Measurements from ENCODE around the gene UBE2U.
"Not testable (repeated sequence)": the region's sequence is repeated elsewhere in the genome, so short reads cannot be mapped to it uniquely, and the experiment has no call there.

UBE2U gene

DNA sequence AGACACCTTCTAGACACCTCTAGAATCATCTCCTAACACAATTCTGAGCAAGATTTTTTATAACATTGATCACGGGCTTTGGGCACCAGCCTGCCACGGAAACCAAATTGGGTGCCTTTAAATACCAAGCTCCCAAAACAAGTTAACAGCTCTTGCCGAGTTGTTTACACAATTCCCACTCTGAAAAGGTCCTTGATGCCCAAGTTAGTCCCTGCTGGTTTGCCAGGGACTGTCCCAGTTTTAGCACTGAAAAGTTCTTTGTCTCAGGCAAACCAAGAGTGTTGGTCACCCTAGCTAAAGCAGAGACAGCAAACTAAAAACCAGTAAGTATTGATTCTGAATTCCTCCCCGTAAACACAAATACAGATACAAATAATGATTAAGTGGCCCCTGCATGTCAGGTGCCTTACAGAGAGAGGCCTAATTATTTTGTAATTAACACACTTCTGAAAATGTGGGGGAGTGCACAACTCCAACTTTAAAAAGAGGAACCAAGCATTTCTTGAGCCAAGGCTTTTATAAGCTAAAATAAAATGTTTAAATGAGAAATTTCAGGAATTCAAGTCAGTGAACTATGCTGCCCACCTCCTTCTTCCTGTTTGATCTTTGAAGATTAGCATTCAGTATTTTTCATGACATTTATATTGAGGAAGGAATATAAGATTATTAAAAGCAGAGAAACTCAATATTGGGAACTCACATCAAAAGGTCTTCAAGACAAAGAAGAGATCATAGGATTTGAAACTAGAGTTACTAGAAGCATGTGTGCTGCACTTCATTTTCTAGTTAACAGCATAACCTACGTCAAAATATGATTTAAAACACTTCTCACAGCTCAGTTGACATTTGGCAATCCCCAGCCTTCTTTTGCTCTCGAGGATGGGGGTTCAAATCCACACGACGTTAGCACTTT lies 9.0 kb upstream of the UBE2U start:
- no peak for DNase-seq

DNA sequence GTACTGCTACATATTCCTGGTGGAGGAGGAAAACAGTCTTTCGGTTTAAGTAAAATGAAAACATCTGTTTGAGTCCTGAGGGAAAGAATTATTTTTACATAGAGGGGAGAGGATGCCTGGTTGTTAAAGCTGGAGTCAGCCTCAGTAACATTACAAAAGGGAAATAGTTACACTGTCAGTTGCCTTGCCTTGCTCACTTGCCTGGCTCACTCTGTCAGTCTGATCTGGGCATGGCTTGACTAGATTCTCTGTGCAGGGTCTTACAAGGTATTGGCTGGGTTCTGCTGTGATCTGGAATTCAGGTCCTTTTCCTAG lies 8.4 kb upstream of the UBE2U start:
- no peak for DNase-seq

DNA sequence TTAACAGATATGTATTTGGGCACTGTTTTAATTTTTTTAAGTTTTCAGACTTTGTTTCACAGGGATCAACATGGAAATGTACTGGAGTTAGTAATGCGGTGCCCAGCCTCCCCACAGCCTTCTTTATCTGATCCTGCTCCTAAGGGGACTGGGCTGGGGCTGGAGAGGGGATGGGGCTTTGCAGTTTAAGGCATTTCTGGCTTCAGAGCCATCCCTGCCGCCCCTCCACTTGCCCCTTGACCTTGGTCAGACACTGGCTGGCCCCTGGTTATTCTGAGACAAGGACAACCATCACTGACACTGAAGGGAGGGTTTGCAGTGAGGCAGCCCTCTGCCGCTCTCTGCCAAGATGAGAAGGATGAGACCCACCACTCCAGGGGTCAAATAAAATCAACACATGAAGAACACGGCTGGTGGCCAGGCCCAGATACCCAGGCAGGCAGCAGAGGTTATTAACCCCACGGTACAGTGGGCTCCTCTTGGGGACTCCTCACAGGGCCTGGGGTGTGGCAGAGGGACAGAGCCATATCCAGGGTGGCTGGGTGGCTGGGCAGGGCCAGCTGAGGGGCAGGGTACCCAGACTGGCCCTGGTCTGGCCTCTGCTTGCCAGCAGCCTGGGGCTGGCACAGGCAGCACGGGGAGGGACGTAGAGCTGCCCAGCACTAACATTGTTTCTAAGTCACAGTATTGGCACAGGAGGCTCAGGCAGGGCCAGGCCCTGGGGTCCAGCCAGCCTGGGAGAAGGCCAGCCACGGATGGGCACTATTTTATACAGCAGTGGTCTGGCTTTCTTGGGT lies 7.2 kb upstream of the UBE2U start:
- DNase-seq: no peak

DNA sequence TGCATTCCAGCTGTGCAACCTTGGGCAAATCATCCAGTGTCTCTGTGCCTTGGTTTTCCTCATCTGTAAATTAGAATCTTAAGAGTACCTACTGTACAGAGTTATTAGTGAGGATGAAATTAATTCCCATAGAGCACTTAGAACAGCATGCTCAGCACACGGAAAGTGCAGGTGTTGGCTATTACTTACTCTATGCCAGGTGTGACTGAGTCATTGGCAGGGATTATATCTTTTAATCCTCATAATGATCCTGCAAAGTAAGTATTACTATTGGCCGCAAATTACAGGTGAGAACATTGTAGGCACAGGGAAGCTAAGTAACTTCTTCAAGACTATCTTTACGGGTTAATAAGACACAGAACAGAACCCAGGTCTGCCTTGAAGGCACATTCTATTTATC lies 6.3 kb upstream of the UBE2U start:
- DNase-seq: no peak

DNA sequence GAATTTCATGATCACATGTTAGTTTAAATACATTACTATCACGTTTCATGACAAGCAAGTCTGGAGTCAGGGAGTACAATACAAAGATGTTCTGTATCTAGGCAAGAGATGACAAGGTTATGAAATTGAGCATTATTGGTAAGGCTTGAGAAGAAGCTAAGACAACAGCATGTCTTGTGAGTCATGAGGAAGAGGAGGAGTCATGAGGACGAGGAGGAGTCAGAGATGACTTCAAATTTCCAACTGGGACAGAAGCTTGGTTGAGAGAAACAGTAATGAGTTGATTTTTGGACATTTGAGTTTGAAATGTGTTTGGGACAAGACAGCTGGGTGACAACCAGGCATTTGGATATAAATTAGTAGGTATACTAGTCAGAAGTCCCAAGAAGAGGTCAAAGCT lies 4.3 kb upstream of the UBE2U start:
- no peak for DNase-seq

DNA sequence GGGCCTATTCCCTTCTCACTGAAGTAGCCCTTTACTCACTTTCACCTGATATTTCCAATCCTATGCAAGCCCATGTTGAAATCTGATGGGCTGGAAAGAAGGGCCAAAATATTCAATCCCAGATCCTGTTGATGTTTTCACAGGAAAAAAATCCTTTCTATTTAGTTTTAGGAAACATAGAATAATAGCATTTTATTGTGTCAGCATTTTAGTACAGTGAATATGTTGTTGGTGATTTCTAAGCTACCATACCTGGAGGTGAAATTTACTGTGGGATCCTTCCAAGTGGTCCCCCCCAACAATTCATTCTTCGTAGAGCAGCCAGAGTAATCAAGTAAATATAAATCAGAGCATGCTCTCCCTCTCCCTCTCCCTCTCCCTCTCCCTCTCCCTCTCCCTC lies 3.4 kb upstream of the UBE2U start:
- DNase-seq: no peak

DNA sequence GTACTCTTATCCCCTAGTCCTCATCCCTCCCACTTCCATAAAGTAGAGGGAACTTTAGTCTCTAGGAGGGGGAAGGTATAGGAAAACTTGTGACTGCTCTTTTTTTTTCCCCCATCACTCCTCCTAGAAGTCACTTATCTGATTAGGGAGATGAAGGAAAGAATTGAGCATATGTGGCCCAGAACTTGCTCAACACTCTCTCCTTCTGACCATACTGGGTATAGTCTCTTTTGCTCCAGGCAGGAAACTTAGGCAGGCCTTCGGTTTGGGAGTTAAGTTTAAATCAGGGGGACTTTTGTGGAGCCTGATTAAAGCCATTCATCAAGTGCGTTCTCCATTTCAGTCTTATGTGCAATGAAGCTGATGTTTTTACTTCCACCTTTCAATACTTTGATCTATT lies 5.8 kb downstream of the UBE2U start:
- DNase-seq: no peak

DNA sequence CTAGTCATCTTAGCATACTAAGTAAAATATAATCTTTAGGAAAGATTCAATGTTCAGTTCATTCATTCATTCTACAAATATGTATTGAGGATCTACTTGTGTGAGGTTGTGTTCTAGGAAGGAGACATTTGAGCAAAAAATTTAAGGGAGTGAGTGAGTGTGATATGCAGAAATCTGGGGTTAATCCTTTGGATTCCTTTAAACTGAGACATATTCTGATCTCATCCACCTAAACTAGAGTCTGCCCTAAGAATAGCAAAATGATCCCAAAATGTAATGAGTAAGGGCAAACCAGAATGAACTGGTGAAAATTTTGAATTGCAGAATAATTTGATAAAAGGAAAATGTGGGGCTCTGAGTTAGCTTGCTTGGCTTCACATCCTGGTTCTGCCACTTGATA lies 8.6 kb downstream of the UBE2U start:
- DNase-seq: no peak

DNA sequence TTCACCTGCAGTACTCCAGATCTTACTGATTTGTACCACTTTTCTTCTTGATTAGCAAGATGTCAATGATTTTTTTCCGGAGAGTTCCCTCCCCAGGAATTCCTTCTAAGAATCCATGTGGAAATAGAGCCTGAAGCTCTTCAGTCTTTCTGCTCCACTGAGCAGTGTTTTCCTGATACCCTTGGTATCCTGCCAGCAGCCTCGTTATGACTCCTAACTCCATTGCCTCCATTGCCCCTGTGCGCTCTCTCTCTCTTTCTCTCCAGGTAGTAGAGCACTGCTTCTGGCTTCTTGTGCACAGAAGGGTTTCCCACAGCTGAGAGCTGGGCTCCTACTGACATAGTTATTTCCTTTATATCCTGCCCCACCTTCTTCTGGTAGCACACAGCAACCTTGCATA lies 12.2 kb downstream of the UBE2U start:
- DNase-seq: no peak

DNA sequence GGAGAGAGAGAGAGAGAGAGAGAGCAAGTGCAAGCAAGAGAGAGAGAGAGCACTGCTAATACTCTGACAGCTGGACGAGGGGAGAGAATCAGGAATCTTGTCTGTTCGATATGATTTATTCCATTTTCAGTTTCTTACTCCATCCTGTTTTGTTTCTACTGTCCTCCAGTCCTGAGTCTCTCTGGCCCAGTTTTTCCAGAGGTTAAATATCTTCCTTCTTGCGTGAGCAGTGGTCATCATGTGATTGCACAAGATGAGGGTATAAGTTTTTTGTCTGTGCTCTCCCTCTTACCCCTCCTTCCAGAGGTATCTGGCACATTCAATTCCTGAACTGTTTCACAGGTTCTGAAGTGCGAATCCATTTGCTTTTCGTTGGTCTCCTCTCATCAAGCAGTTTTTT lies 16.8 kb downstream of the UBE2U start:
- DNase-seq: no peak

DNA sequence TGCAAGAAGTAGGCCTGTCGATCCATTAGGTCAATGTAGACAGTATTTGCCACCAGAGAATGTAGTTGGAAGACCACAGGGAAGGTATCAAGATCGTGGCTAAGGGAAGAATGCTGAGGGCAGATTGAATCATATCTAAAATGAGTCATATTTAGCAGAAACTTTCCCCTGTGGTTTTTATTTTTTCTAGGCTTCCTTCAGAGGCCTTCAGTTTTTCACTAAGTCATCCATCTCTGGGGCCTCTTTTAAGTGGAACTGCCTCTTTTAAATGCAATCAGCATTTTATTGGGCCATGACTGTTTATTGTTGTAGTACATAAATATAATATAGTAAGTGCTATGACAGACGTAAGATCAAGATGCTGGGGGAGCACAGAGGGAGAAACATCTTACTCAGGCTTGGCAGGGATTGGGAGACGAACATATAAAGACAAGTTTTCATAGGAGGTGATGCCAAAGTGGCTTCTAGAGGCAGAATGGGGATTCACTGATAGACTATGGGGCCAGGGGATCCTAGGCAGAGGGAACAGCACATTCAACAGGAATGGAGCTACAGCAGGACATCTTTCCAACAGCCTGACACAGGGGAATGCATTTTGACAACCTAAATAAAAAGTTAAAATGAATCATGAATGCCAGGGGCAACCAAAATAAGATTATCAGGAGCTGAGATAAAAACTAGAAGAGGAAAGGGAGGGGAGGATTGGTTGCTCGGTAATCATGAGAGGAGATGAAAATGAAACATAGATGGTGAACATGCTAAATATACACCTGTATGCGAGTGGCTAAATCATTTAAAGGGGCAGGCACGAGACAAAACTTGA lies 20.1 kb downstream of the UBE2U start:
- no peak for DNase-seq

DNA sequence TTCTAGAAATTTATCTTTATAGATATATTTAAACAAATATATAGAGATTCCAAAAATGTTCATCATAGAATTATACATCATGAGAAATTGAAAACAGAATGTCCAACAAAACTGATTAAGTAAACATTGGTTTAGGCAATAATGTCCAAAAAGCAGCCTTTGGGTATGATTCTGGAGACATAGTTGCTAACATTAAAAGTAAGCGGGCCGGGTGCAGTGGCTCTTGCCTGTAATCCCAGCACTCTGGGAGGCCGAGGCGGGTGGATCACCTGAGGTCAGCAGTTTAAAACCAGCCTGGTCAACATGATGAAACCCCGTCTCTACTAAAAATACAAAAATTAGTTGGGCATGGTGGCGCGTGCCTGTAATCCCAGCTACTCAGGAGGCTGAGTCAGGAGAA lies 20.8 kb downstream of the UBE2U start:
- DNase-seq: not testable (repeated sequence)

DNA sequence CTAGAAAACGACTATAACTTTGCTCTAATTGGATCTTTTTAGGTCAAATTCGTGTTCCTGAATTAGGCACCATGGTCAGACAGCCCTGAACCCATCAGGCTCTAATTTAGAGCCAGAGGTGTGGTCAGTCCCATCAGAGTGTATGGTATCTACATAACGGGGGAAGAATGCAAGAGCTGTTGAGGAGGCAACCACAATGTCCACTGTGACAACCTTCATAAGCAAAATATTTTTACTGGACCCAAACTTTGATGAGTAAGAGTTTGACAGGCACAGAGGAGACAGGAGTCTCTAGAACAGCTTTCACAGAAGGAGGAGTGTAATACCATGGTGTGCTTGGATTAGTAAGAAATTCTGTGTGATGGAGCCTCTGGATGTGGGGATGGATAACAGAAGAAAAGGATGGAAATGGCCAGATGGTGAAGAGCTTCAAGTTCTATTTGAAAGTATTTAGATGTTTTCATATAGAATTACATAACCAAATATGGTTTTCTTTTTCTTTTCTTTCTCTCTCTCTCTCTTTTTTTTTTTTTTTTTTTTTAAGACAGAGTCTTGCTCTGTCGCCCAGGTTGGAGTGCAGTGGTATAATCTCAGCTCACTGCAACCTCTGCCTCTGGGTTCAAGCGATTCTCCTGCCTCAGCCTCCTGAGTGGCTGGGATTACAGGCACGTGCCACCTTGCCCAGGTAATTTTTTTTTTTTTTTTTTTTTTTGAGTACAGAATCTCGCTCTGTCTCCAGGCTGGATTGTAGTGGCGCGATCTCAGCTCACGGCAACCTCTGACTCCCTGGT lies 24.9 kb downstream of the UBE2U start:
- no peak for DNase-seq

DNA sequence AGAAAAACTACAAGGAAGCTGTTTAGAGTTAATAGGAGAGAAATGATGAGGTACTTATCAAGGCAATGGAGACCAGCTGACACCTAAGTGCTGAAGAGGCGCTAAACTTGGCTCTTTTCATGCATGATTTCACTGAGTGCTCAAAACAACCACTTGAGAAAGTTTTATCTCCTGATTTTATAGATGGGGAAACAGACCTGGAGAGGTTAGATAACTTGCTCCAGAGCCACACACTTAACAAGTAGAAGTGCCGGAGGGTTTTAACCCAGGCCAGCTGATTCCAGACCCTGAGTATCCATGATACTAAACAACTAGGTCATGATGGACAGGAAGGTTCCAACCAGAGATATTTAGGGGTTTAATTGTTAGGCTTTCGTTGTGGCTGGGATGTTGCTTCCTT lies 25.9 kb downstream of the UBE2U start:
- DNase-seq: no peak

DNA sequence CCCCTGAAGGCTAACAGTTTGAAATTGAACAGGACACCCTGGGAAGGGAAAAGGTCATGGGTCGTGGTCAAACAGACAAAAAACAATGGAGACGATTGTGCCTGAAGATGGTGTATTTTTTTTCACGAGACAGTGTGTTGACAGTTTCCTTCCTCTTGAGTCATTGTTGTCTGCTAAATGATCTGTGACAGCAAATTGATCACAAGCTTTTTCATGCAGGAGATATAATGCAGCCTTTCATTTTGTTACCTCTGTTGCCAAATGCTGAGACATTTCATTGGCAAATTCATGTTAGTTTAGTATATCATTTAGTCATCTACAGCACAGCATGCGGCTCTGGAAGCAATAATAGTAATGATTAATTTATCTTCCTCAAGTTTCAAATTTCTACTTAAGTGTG lies 27.7 kb downstream of the UBE2U start:
- no peak for DNase-seq

DNA sequence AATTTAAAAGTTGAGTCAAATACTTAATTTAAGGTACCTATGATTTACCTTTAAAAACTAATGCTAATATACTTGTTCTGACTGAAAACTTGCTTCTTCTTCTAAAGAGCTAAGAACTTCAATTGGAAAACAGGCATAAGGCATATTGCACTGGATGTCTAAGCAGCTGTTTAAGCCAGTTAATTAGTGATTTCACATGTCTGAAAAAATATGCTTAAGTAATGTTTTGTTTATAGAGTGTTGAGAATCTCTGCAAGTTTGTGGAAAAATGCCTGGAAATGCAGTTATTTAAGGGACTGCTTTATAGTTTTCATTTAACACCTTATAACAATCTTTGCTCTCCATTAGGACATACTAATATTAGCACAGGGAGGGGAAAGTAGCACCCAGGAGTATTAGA lies 28.2 kb downstream of the UBE2U start:
- DNase-seq: no peak

DNA sequence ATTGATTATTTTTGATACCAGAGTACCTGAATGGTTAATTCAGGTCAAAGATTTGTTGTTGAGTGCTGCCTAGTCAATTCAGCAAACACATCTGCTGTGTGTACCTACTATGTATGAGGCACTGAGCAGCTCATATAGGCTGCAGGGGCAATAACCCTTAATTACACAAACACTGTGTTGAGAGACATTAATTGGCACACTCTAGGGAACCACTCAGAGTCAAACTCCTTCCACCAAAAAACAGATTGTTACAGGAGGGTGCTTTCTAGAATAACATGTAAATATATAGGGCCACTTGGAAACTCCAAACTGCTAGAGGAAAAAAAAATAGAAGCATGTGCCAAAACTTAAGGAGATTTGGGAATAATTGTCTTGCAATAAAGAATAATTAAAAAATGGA lies 31.3 kb downstream of the UBE2U start:
- no peak for DNase-seq

DNA sequence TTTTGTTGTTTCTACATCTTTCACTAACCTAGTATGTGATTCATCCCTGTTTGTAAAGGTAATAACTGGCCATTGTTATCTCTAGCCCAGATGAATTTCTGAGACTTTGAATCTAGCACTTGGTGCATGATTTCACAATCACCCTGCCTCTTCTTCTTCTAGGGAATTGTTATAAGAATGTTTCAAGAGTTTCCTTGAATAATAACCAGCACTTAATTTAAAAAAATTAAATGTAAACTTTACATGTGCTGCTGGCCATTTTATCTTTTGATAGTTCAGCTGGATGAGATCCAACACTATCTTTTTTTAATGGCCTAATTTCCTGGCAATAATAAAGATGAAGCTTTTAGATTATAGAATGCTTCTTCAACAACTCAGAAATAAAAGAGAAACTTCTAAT lies 31.8 kb downstream of the UBE2U start:
- no peak for DNase-seq

DNA sequence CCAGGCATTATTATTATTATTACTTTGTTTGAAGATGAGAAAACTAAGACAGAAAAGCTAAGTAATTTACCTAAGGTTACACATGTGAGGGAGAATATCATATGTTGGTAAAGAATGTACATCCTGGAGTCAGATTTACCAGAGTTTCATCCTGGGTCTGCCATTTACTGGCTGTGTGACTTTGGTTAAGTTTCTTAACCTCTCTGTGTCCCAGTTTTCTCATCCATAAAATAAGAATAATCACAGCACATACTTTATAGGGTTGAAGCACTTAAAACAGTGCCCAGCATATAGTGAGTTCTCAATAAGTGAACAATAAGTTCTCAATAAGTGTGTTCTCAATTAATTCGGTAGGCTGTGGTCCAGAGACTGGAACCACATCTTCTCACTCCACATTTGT lies 32.5 kb downstream of the UBE2U start:
- no peak for DNase-seq

DNA sequence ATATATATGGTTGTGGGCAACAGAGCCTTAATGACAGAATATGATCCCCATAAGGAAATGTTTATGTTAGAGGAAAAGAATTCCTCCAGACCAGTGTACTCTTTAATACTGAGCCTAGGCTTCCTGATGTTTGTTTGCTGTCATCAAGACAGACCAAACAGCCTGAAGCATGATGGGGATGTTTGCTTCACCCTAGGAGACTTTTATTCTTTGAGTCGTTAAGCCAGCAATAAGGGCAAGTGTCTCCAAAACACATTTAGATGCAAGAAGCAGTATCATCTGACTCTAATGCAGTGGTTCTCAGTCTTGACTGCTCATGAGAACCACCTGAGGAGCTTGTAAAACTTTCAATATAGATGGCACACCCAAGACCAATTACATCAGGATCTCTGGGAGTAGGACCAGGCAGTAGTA lies 33.1 kb downstream of the UBE2U start:
- DNase-seq: no peak

DNA sequence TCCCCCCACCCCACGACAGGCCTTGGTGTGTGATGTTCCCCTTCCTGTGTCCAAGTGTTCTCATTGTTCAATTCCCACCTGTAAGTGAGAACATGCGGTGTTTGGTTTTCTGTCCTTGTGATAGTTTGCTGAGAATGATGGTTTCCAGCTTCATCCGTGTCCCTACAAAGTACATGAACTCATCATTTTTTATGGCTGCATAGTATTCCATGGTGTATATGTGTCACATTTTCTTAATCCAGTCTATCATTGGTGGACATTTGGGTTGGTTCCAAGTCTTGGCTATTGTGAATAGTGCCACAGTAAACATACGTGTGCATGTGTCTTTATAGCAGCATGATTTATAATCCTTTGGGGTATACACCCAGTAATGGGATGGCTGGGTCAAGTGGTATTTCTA lies 36.1 kb downstream of the UBE2U start:
- not testable (repeated sequence) for DNase-seq

DNA sequence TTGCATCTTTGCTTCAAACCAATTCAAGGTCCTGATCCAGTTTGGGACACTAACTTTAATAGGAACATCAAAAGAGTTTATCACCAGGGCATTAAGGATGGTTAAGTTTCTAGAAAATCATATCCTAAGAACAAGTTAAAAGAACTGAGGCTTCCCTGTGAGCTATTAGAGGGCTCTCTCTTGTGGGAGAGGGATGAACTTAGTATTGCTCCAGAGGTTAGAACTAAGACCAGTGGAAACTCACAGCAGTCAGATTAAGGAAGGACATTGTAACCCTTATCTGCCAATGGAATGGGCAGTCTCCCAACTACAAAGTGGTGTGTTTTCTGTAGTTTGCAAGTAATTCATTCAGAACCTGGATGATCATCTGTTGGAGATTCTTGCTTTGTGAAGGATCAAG lies 36.8 kb downstream of the UBE2U start:
- DNase-seq: no peak

DNA sequence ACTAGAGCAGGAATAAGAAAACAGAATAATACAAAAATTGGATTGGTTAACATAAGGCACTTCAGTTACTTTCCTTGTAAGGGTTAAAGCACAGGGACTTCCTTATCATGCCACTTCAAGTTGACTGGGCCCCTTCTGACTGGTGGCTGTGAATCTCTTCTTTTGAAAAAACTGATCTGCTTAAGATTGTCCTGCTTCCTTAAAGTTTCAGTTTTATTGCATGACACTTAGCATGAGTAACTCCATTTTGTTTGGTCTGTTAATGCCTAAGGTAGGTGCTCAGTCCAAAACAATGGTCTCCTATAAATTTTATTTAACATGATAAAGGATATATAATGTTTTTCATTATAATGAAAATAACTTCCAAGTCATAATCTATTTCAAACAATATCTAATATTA lies 37.6 kb downstream of the UBE2U start:
- DNase-seq: no peak
